HepG2 (cell line): ENCODE measurements around the gene RPS6KA2. TPM values are rescaled to one million over a fixed set of nuclear protein-coding genes. Genes with fewer than 3 reads are reported as not detected.

Experiments
- ATAC-seq: fragments of 200-7000 bp; cut with Tn5 transposase; 3 replicates; pipeline ENCODE4 v1.9.1; 2020; ENCODE audit warnings: mild to moderate bottlenecking, moderate library complexity
- BruUV-seq: library from RNA; stranded (reverse); fragments of 400-500 nt; replicated peaks from 2 replicates; lab custom pipeline; 2021; lab: Mats Ljungman, UMichigan
- CTCF ChIA-PET: fragments of 300-600 bp; formaldehyde crosslinking; extraction: SDS; loops from one replicate; lab custom pipeline; 2021; ENCODE audit warnings: low total read pairs, inconsistent platforms, low intra/inter-chr PET ratio; lab: Yijun Ruan, JAX
- POLR2A ChIA-PET: fragments of 350-600 bp; sonication (Branson Sonifier 250); formaldehyde crosslinking; loops from one replicate; lab custom pipeline; 2020; ENCODE audit warnings: antibody characterized with exemption, inconsistent platforms; lab: Yijun Ruan, JAX
- DNase-seq: peaks from one replicate; pipeline ENCODE4 v3.0.0-alpha.2; 2015; ENCODE audit warnings: low spot score
- FAIRE-seq: peaks from 3 replicates; lab custom pipeline; 2011; peaks lifted over from hg19 to GRCh38; lab: Jason Lieb, UNC
- H2AFZ ChIP-seq: one replicate; pipeline ENCODE4 v1.6.1; 2011; ENCODE audit warnings: low read length, inconsistent platforms
- H3K27ac ChIP-seq: fragments of 300-600 bp; 3 replicates; pipeline ENCODE4 v1.8.0; 2011; ENCODE audit warnings: mixed run types, mild to moderate bottlenecking, mixed read lengths, low read length, inconsistent platforms; ENCODE audit not compliant: insufficient read depth; ENCODE audit errors: extremely low read length
- H3K27me3 ChIP-seq, 2 experiments: fragments of 200-600 bp in 1 of 2; 2 replicates in 1 of 2; 3 replicates in 1 of 2; pipeline versions ENCODE4 v1.6.0 to v1.8.0; 2011; ENCODE audit warnings: low read length in 2 of 2, mild to moderate bottlenecking in 2 of 2, moderate library complexity in 2 of 2, inconsistent platforms in 1 of 2; ENCODE audit not compliant: insufficient read depth in 2 of 2, control insufficient read depth in 1 of 2
- H3K36me3 ChIP-seq, 2 experiments: fragments of 200-600 bp in 1 of 2; replicated peaks in 1 of 2; 2 replicates in 1 of 2; 3 replicates in 1 of 2; pipeline versions ENCODE4 v1.5.1 to v1.8.0; 2011; ENCODE audit warnings: low read length in 2 of 2, inconsistent platforms in 1 of 2; ENCODE audit not compliant: insufficient read depth in 2 of 2, control insufficient read depth in 1 of 2
- H3K4me1 ChIP-seq: 2 replicates; pipeline ENCODE4 v1.5.1; 2012; ENCODE audit warnings: low read length, inconsistent platforms; ENCODE audit not compliant: insufficient read depth
- H3K4me2 ChIP-seq: 2 replicates; pipeline ENCODE4 v1.6.0; 2011; ENCODE audit warnings: low read depth, low read length, inconsistent platforms
- H3K4me3 ChIP-seq, 3 experiments: fragments of 200-600 bp in 1 of 3; sonication (generic), shearing (Covaris generic) in 1 of 3; replicated peaks in 1 of 3; 2 replicates each; pipeline ENCODE4 v1.5.1; 2011 to 2016; ENCODE audit warnings: low read length in 3 of 3, inconsistent platforms in 2 of 3, low read depth in 2 of 3, mild to moderate bottlenecking in 2 of 3, control low read depth in 1 of 3, mixed read lengths in 1 of 3; ENCODE audit not compliant: insufficient read depth in 1 of 3
- H3K79me2 ChIP-seq: one replicate; pipeline ENCODE4 v1.6.1; 2011; ENCODE audit warnings: low read length, inconsistent platforms; ENCODE audit not compliant: insufficient read depth
- H3K9ac ChIP-seq: 2 replicates; pipeline ENCODE4 v1.6.0; 2011; ENCODE audit warnings: mild to moderate bottlenecking, low read depth, low read length, inconsistent platforms; ENCODE audit not compliant: insufficient read depth
- H3K9me3 ChIP-seq: 2 replicates; pipeline ENCODE4 v1.5.1; 2012; ENCODE audit warnings: mild to moderate bottlenecking, low read length
- H4K20me1 ChIP-seq: 2 replicates; pipeline ENCODE4 v1.6.0; 2011; ENCODE audit warnings: inconsistent platforms, mild to moderate bottlenecking, low read length, moderate library complexity; ENCODE audit not compliant: insufficient read depth
- AGO2 ChIP-seq: fragments of 200-400 bp; formaldehyde crosslinking; optimal IDR thresholded peaks from 2 replicates; pipeline ENCODE3; 2017; ENCODE audit warnings: mild to moderate bottlenecking, low read depth, low read length, moderate library complexity
- ELF3 ChIP-seq: IDR thresholded peaks from 2 replicates; pipeline ENCODE4 v1.6.1; 2016; ENCODE audit warnings: missing genetic modification reagents, missing compliant biosample characterization
- GFI1 ChIP-seq: sonication (generic); formaldehyde crosslinking; IDR thresholded peaks from 2 replicates; pipeline ENCODE4 v1.5.0; 2020; ENCODE audit warnings: missing genetic modification reagents, mild to moderate bottlenecking, borderline replicate concordance
- MAZ ChIP-seq, 2 experiments: sonication (generic) in 1 of 2; formaldehyde crosslinking in 1 of 2; IDR thresholded peaks; 2 replicates each; pipeline versions ENCODE4 v1.5.0 to v1.6.1; 2012 to 2020; ENCODE audit warnings: low read depth in 2 of 2, mild to moderate bottlenecking in 2 of 2, borderline replicate concordance in 1 of 2, improper control_type of control experiment in 1 of 2, low read length in 1 of 2, missing genetic modification reagents in 1 of 2, moderate library complexity in 1 of 2
- RELA ChIP-seq: sonication (generic); formaldehyde crosslinking; IDR thresholded peaks from 2 replicates; pipeline ENCODE4 v1.4.0; 2020; ENCODE audit warnings: missing genetic modification reagents
- ZBTB49 ChIP-seq: sonication (generic); formaldehyde crosslinking; IDR thresholded peaks from 2 replicates; pipeline ENCODE4 v1.4.0; 2020; ENCODE audit warnings: missing genetic modification reagents, borderline replicate concordance
- ZFYVE20 ChIP-seq: sonication (generic); formaldehyde crosslinking; IDR thresholded peaks from 2 replicates; pipeline ENCODE4 v1.8.0; 2023; ENCODE audit warnings: low read depth, mild to moderate bottlenecking, moderate library complexity, missing genetic modification reagents, borderline replicate concordance
- ZNF24 ChIP-seq: fragments of 450-650 bp; IDR thresholded peaks from 2 replicates; pipeline ENCODE4 v1.6.1; 2017; ENCODE audit warnings: antibody characterized with exemption, mild to moderate bottlenecking
- ZNF460 ChIP-seq: sonication (generic); formaldehyde crosslinking; IDR thresholded peaks from 2 replicates; pipeline ENCODE4 v1.5.1; 2020; ENCODE audit warnings: missing genetic modification reagents, mild to moderate bottlenecking, borderline replicate concordance
- ZNF572 ChIP-seq: sonication (generic); formaldehyde crosslinking; IDR thresholded peaks from 2 replicates; pipeline ENCODE4 v1.5.1; 2020; ENCODE audit warnings: mild to moderate bottlenecking, missing genetic modification reagents
- ZNF777 ChIP-seq: sonication (generic); formaldehyde crosslinking; IDR thresholded peaks from 2 replicates; pipeline ENCODE4 v1.4.0; 2020; ENCODE audit warnings: missing genetic modification reagents
- ZNF781 ChIP-seq: sonication (generic); formaldehyde crosslinking; IDR thresholded peaks from 2 replicates; pipeline ENCODE4 v1.5.1; 2020; ENCODE audit warnings: borderline replicate concordance, mild to moderate bottlenecking, missing genetic modification reagents; ENCODE audit errors: not compliant biosample characterization
- WGBS: methylation state at CpG from one replicate; pipeline ENCODE4 v1.1.6; 2017; ENCODE audit warnings: low lambda C conversion rate; 5-methylcytosine and 5-hydroxymethylcytosine counted together
- in situ Hi-C: cut with HindIII; loops from 2 replicates; pipeline ENCODE4 v1.10.0; 2017; ENCODE audit warnings: low pct_unique_long_range_greater_than_20kb; ENCODE audit not compliant: extremely low pct_ligation_motif_present
- intact Hi-C: fragments of 100-400 bp; cut with micrococcal nuclease; formaldehyde crosslinking; loops from one replicate; pipeline ENCODE4 v1.10.0; 2022; ENCODE audit not compliant: unreplicated experiment
- polyA plus RNA-seq, 8 experiments: library from polyadenylated mRNA; depleted of rRNA in 3 of 8; stranded (reverse) in 7 of 8; unstranded in 1 of 8; fragments of >200 nt; fragmentation: Illumina TruSeq in 4 of 8; extraction: Trizol in 4 of 8; gene quantifications; 2 replicates each; pipeline versions ENCODE4 v1.2.1 to v1.2.3, GENCODE V29; 2011 to 2016; ENCODE audit warnings: low read depth in 4 of 8, missing spikeins in 1 of 8, mixed read lengths in 1 of 8; ENCODE audit not compliant: insufficient read depth in 1 of 8
- total RNA-seq, 5 experiments: library from RNA; depleted of rRNA; stranded (reverse); fragments of >200 nt; fragmentation: Illumina TruSeq; extraction: Trizol; gene quantifications; 2 replicates each; pipeline ENCODE4 v1.2.3, GENCODE V29; 2016; ENCODE audit warnings: low read depth in 1 of 5
- TF ChIP-seq, protein P1 (sequence below): sonication (generic); formaldehyde crosslinking; IDR thresholded peaks from 2 replicates; pipeline ENCODE4 v1.4.0; 2020; ENCODE audit warnings: mild to moderate bottlenecking, missing genetic modification reagents
- TF ChIP-seq, protein P2 (sequence below): fragments of 450-650 bp; IDR thresholded peaks from 2 replicates; pipeline ENCODE4 v1.6.1; 2017; ENCODE audit warnings: mild to moderate bottlenecking
- TF ChIP-seq, protein P3 (sequence below): sonication (generic); formaldehyde crosslinking; IDR thresholded peaks from 2 replicates; pipeline ENCODE4 v1.4.0; 2020; ENCODE audit warnings: missing genetic modification reagents, borderline replicate concordance

The RPS6KA2 gene
- total and polyA plus RNA-seq, 2 of the 13 experiments (the other 11 are each of a cell fraction or from before 2014, with no cell fraction given) = 0.22 to 0.38 TPM

GRCh38 chr6:166636191-166636933 is 9.3 kb upstream of the RPS6KA2 start:
- H3K27ac ChIP-seq = no peak overlapping the region
- intact Hi-C loops = no loop called here
- H3K4me2 ChIP-seq = no peak overlapping the region
- H3K27me3 ChIP-seq = peaks cover 8 to 87% of the 10 kb centered on the region in 2 experiments; a peak in 4 of 5 replicates
- no peaks in the 10 kb centered on the region; the same call in 1 of the 2 replicates for H4K20me1 ChIP-seq
- H3K9ac ChIP-seq = no peak overlapping the region
- 4% methylated on average over 6 of the region's 6 CpGs for WGBS
- DNase-seq (no peak), ATAC-seq (no peak), FAIRE-seq (no peak)
- H3K4me1 ChIP-seq = no peaks in the 10 kb centered on the region
- no peak overlapping the region for H3K4me3 ChIP-seq
- no TSS peak for BruUV-seq
- H2AFZ ChIP-seq = no peak overlapping the region
- ChIA-PET POLR2A (no interaction called here), CTCF (no interaction called here)
- no peaks in the 10 kb centered on the region for H3K36me3 ChIP-seq
- in situ Hi-C loops = no loop called here
- H3K79me2 ChIP-seq = no peaks in the 10 kb centered on the region
- H3K9me3 ChIP-seq = no peaks in the 10 kb centered on the region
- no peak for TF ChIP-seq AGO2
- TF ChIP-seq ZNF24 = no peak
- no peak for TF ChIP-seq ZNF777
- no peak for TF ChIP-seq ZNF781
- TF ChIP-seq, protein P1, sequence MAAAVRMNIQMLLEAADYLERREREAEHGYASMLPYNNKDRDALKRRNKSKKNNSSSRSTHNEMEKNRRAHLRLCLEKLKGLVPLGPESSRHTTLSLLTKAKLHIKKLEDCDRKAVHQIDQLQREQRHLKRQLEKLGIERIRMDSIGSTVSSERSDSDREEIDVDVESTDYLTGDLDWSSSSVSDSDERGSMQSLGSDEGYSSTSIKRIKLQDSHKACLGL = no peak
- no peak for TF ChIP-seq RELA
- no peak for TF ChIP-seq GFI1
- TF ChIP-seq ZFYVE20 (CRISPR knock-in tag) = no peak
- TF ChIP-seq, protein P2, sequence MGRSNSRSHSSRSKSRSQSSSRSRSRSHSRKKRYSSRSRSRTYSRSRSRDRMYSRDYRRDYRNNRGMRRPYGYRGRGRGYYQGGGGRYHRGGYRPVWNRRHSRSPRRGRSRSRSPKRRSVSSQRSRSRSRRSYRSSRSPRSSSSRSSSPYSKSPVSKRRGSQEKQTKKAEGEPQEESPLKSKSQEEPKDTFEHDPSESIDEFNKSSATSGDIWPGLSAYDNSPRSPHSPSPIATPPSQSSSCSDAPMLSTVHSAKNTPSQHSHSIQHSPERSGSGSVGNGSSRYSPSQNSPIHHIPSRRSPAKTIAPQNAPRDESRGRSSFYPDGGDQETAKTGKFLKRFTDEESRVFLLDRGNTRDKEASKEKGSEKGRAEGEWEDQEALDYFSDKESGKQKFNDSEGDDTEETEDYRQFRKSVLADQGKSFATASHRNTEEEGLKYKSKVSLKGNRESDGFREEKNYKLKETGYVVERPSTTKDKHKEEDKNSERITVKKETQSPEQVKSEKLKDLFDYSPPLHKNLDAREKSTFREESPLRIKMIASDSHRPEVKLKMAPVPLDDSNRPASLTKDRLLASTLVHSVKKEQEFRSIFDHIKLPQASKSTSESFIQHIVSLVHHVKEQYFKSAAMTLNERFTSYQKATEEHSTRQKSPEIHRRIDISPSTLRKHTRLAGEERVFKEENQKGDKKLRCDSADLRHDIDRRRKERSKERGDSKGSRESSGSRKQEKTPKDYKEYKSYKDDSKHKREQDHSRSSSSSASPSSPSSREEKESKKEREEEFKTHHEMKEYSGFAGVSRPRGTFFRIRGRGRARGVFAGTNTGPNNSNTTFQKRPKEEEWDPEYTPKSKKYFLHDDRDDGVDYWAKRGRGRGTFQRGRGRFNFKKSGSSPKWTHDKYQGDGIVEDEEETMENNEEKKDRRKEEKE = no peak
- no peak for TF ChIP-seq ELF3
- TF ChIP-seq MAZ (IDR thresholded peaks at IDR 0.05; ENCODE audit: borderline replicate concordance, low read depth, low read length) = no peak
- TF ChIP-seq MAZ (CRISPR knock-in tag; IDR thresholded peaks at IDR 0.05; ENCODE audit: low read depth) = no peak
- TF ChIP-seq, protein P3, sequence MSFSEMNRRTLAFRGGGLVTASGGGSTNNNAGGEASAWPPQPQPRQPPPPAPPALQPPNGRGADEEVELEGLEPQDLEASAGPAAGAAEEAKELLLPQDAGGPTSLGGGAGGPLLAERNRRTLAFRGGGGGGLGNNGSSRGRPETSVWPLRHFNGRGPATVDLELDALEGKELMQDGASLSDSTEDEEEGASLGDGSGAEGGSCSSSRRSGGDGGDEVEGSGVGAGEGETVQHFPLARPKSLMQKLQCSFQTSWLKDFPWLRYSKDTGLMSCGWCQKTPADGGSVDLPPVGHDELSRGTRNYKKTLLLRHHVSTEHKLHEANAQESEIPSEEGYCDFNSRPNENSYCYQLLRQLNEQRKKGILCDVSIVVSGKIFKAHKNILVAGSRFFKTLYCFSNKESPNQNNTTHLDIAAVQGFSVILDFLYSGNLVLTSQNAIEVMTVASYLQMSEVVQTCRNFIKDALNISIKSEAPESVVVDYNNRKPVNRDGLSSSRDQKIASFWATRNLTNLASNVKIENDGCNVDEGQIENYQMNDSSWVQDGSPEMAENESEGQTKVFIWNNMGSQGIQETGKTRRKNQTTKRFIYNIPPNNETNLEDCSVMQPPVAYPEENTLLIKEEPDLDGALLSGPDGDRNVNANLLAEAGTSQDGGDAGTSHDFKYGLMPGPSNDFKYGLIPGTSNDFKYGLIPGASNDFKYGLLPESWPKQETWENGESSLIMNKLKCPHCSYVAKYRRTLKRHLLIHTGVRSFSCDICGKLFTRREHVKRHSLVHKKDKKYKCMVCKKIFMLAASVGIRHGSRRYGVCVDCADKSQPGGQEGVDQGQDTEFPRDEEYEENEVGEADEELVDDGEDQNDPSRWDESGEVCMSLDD (CRISPR knock-in tag) = no peak
- TF ChIP-seq ZNF460 = no peak
- TF ChIP-seq ZNF572 (CRISPR knock-in tag) = no peak
- no peak for TF ChIP-seq ZBTB49
